GM12873 (cell line): ENCODE results near the gene ADGRF4.
A peak's percentile ranks its signal among the peaks of the same experiment; 100 is the strongest.

Source experiments
- CTCF ChIP-seq: IDR thresholded peaks from 2 replicates; pipeline ENCODE4 v1.5.1; 2012; ENCODE audit warnings: low read depth, mild to moderate bottlenecking, moderate library complexity, low read length, control low read depth; ENCODE audit not compliant: insufficient read depth; ENCODE audit errors: missing control alignments

Gene ADGRF4

GRCh38 chr6:47722194-47722593 is 23.8 kb downstream of the ADGRF4 start:
- TF ChIP-seq CTCF, result no peak

GRCh38 chr6:47724300-47724699 is 25.9 kb downstream of the ADGRF4 start:
- TF ChIP-seq CTCF, result no peak

GRCh38 chr6:47727391-47727790 is 29.0 kb downstream of the ADGRF4 start:
- TF ChIP-seq CTCF, result no peak

- no peak for TF ChIP-seq CTCF
These were observed 30.6 kb downstream of the ADGRF4 start for GRCh38 chr6:47729019-47729418.

GRCh38 chr6:47729457-47729856 is 31.1 kb downstream of the ADGRF4 start:
- no peak for TF ChIP-seq CTCF

GRCh38 chr6:47733879-47734558 is 35.6 kb downstream of the ADGRF4 start:
- peak; percentile 48 for TF ChIP-seq CTCF

GRCh38 chr6:47734831-47735481 is 36.6 kb downstream of the ADGRF4 start:
- TF ChIP-seq CTCF, result no peak
